Fibroblast of lung (primary cell): Measurements from ENCODE around the gene KIN.

Source experiments
- CTCF ChIP-seq, 2 donors: IDR thresholded peaks in 1 of 2; conservative IDR thresholded peaks in 1 of 2; 1 replicate in 1 of 2; 2 replicates in 1 of 2; pipeline ENCODE4 v1.5.1; 2011 to 2012; ENCODE audit warnings: low read length in 2 of 2, control low read depth in 1 of 2, inconsistent platforms in 1 of 2, low read depth in 1 of 2, mild to moderate bottlenecking in 1 of 2
- EZH2 ChIP-seq: IDR thresholded peaks from 2 replicates; pipeline ENCODE4 v1.5.1; 2012; ENCODE audit warnings: low read length, control low read depth, mild to moderate bottlenecking; ENCODE audit errors: missing control alignments

- no peak for TF ChIP-seq CTCF (conservative IDR thresholded peaks at IDR 0.05 in 1 of 2, IDR thresholded peaks at IDR 0.05 in 1 of 2; ENCODE audit: low read depth in 1 of 2, low read length in 2 of 2)
- TF ChIP-seq EZH2: no peak
These were observed 79.0 kb downstream of the KIN start for GRCh38 chr10:7708832-7709231.
